ENCODE data around the gene ECSCR. TPM values are rescaled to one million over a fixed set of nuclear protein-coding genes. Genes with fewer than 3 reads are reported as not detected.

Gene ECSCR
- total RNA-seq, 1 donor from 2014 or later = 48.8 TPM

DNA sequence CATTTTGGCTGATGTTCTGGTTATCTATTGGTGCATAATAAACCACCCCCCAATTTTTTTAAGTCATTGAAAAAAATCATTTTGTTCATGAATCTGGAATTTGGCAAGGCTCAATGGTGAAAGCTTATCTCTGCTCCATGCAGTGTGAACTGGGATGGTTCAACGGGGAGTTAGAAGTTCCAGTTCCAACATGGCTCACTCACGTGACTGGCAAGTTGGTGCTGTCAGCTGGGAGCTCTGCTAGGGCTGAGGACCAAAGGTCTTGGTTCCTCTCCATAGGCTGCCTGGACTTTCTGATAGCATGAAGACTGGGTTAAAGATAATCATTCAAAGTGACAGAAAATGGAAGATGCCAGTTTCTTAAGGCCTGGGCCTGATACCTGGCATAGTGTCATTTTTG, 55.6 kb downstream of the ECSCR start:
- no peak overlapping the region for H3K4me3 ChIP-seq
- peaks cover 19% of the 10 kb centered on the region for H3K4me1 ChIP-seq
- H3K36me3 ChIP-seq = no peaks in the 10 kb centered on the region
- H3K27ac ChIP-seq = no peak overlapping the region
- no peak for DNase-seq
- no peaks in the 10 kb centered on the region for H3K27me3 ChIP-seq (ENCODE audit: low read depth)
- H3K9me3 ChIP-seq = no peaks in the 10 kb centered on the region
- intact Hi-C loops (cut with DNase I) = no loop called here
- TF ChIP-seq, protein P1, sequence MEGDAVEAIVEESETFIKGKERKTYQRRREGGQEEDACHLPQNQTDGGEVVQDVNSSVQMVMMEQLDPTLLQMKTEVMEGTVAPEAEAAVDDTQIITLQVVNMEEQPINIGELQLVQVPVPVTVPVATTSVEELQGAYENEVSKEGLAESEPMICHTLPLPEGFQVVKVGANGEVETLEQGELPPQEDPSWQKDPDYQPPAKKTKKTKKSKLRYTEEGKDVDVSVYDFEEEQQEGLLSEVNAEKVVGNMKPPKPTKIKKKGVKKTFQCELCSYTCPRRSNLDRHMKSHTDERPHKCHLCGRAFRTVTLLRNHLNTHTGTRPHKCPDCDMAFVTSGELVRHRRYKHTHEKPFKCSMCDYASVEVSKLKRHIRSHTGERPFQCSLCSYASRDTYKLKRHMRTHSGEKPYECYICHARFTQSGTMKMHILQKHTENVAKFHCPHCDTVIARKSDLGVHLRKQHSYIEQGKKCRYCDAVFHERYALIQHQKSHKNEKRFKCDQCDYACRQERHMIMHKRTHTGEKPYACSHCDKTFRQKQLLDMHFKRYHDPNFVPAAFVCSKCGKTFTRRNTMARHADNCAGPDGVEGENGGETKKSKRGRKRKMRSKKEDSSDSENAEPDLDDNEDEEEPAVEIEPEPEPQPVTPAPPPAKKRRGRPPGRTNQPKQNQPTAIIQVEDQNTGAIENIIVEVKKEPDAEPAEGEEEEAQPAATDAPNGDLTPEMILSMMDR (IDR thresholded peaks at IDR 0.05) = no peak
- no peak for ATAC-seq

GRCh38 chr5:139404484-139404840, 58.1 kb downstream of the ECSCR start:
- no peaks in the 10 kb centered on the region for H3K36me3 ChIP-seq
- peaks cover 19% of the 10 kb centered on the region for H3K4me1 ChIP-seq
- no peaks in the 10 kb centered on the region for H3K9me3 ChIP-seq
- H3K27me3 ChIP-seq (ENCODE audit: low read depth) = no peaks in the 10 kb centered on the region
- intact Hi-C loops (cut with DNase I) = no loop called here
- no peak for DNase-seq
- no peak for ATAC-seq
- peak overlapping the region; percentile 61 for H3K4me3 ChIP-seq
- TF ChIP-seq, protein P1 (IDR thresholded peaks at IDR 0.05) = no peak
- peak overlapping the region; percentile 90 for H3K27ac ChIP-seq

DNA sequence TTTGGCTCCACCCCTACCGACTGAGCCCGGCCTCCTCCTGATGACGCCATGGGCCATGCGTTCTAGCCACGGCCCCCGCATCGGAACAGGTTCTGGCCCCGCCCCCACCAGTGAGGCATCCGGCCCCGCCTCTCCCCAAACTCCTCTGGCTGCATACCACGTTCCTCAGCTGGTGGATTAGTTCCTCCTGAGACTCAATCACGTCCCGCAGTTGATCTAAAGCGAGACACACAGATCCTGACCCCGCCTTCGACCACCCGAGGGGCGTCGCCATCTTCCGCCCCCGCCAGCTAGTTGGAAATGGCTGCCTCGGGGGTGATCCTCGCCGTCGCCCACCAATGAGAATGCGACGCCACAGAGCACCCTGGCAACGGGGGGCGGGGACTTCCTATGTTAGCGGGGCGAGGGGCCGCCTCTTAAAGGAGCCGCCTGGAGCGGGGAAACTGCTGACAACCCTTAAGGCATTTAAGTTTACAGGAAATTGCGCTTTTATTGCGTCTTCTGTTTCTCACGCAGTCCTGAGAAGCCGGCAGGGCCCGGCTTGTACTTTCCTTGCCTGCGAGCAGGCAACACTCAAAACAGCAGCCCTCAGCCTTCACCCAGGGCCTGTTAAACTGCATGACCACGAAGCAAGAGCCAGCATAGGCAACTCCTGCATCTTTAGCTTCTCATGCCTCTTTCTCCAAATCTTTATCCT, 58.6 kb downstream of the ECSCR start, which contains the start of gene SPATA24:
SPATA24 (minus strand) TSS at position 303 of the 697 bp plus-strand sequence; CDS start at position 274, 29 bp downstream.
- Histone ChIP-seq H3K9me3 (no peaks in the 10 kb centered on the region), H3K4me1 (peaks cover 19% of the 10 kb centered on the region), H3K4me3 (peak within 1 kb of the TSS; percentile 61), H3K27ac (peak within 1 kb of the TSS; percentile 90), H3K27me3 (ENCODE audit: low read depth) (no peaks in the 10 kb centered on the region), H3K36me3 (no peaks in the 10 kb centered on the region)
- DNase-seq = peak; percentile 98
- intact Hi-C loops (cut with DNase I) = no loop called here
- TF ChIP-seq, protein P1 (IDR thresholded peaks at IDR 0.05) = no peak
- ATAC-seq = peak; percentile 97 to 98

- Histone ChIP-seq H3K27me3 (ENCODE audit: low read depth) (no peaks in the 10 kb centered on the region), H3K4me3 (peak overlapping the region; percentile 61), H3K27ac (peak overlapping the region; percentile 90), H3K9me3 (no peaks in the 10 kb centered on the region), H3K36me3 (no peaks in the 10 kb centered on the region), H3K4me1 (peaks cover 19% of the 10 kb centered on the region)
- DNase-seq (no peak), ATAC-seq (peak; percentile 3 to 4)
- TF ChIP-seq, protein P1 (IDR thresholded peaks at IDR 0.05) = no peak
- intact Hi-C loops (cut with DNase I) = no loop called here
These were observed 59.1 kb downstream of the ECSCR start for GRCh38 chr5:139403418-139403786.

GRCh38 chr5:139402561-139403158, 59.9 kb downstream of the ECSCR start:
- peaks cover 19% of the 10 kb centered on the region for H3K4me1 ChIP-seq
- no peaks in the 10 kb centered on the region for H3K36me3 ChIP-seq
- no peak overlapping the region for H3K27ac ChIP-seq
- DNase-seq = no peak
- no peaks in the 10 kb centered on the region for H3K27me3 ChIP-seq (ENCODE audit: low read depth)
- intact Hi-C loops (cut with DNase I) = no loop called here
- TF ChIP-seq, protein P1 (IDR thresholded peaks at IDR 0.05) = peak; percentile 43
- no peaks in the 10 kb centered on the region for H3K9me3 ChIP-seq
- H3K4me3 ChIP-seq = peak overlapping the region; percentile 61
- no peak for ATAC-seq

Measured in lower lobe of right lung (tissue), 2 donors.